NCI-H1694 treated with DMSO at 0.1 percent for 48 hours (cell line): ENCODE results near the gene MAP3K4.

ENCODE experiments used
- DNase-seq: peaks from one replicate; lab custom pipeline; 2025; lab: John Stamatoyannopoulos, UW

MAP3K4 gene

GRCh38 chr6:161150136-161150535, 158.6 kb downstream of the MAP3K4 start:
- DNase-seq = no peak

GRCh38 chr6:161150566-161150965, 159.0 kb downstream of the MAP3K4 start:
- no peak for DNase-seq

- no peak for DNase-seq
These were observed 159.6 kb downstream of the MAP3K4 start for GRCh38 chr6:161151059-161151645.

GRCh38 chr6:161151660-161152526, 160.3 kb downstream of the MAP3K4 start:
- no peak for DNase-seq

- no peak for DNase-seq
These were observed 160.9 kb downstream of the MAP3K4 start for GRCh38 chr6:161152527-161152862.

- no peak for DNase-seq
These were observed 161.5 kb downstream of the MAP3K4 start for GRCh38 chr6:161152907-161153662.

GRCh38 chr6:161153725-161154124, 162.2 kb downstream of the MAP3K4 start:
- DNase-seq = no peak

GRCh38 chr6:161154796-161155335, 163.3 kb downstream of the MAP3K4 start:
- no peak for DNase-seq

- DNase-seq = no peak
These were observed 169.6 kb downstream of the MAP3K4 start for GRCh38 chr6:161161121-161161520.

GRCh38 chr6:161161889-161162624, 170.5 kb downstream of the MAP3K4 start:
- DNase-seq = no peak

- no peak for DNase-seq
These were observed 171.2 kb downstream of the MAP3K4 start for GRCh38 chr6:161162722-161163121.

- no peak for DNase-seq
These were observed 172.1 kb downstream of the MAP3K4 start for GRCh38 chr6:161163466-161164181.

- DNase-seq = no peak
These were observed 172.6 kb downstream of the MAP3K4 start for GRCh38 chr6:161164182-161164625.

- DNase-seq = no peak
These were observed 174.6 kb downstream of the MAP3K4 start for GRCh38 chr6:161166176-161166575.

GRCh38 chr6:161166677-161167076, 175.1 kb downstream of the MAP3K4 start:
- DNase-seq = no peak
